GM06990 (cell line): ENCODE results near the gene MSN.

ENCODE experiments used
- DNase-seq: peaks from one replicate; pipeline ENCODE4 v3.0.0-alpha.2; 2011; ENCODE audit not compliant: insufficient read length; ENCODE audit errors: extremely low read depth
- H3K27me3 ChIP-seq: replicated peaks from 2 replicates; pipeline ENCODE4 v1.6.0; 2011; ENCODE audit warnings: low read length; ENCODE audit not compliant: control insufficient read depth, insufficient read depth
- H3K36me3 ChIP-seq: 2 replicates; pipeline ENCODE4 v1.5.1; 2011; ENCODE audit warnings: low read length; ENCODE audit not compliant: control insufficient read depth, insufficient read depth
- H3K4me3 ChIP-seq: replicated peaks from 2 replicates; pipeline ENCODE4 v1.5.1; 2011; ENCODE audit warnings: low read depth, mild to moderate bottlenecking, control low read depth, low read length
- TF ChIP-seq, protein P1 (sequence below): IDR thresholded peaks from 2 replicates; pipeline ENCODE4 v1.5.1; 2011; ENCODE audit warnings: low read length, control low read depth, mild to moderate bottlenecking, inconsistent platforms; ENCODE audit not compliant: insufficient read depth, poor library complexity, severe bottlenecking

MSN gene

GRCh38 chrX:65726715-65727114 lies 59.3 kb downstream of the MSN start:
- H3K27me3 ChIP-seq, result no peaks in the 10 kb centered on the region
- no peak overlapping the region for H3K4me3 ChIP-seq
- TF ChIP-seq, protein P1, sequence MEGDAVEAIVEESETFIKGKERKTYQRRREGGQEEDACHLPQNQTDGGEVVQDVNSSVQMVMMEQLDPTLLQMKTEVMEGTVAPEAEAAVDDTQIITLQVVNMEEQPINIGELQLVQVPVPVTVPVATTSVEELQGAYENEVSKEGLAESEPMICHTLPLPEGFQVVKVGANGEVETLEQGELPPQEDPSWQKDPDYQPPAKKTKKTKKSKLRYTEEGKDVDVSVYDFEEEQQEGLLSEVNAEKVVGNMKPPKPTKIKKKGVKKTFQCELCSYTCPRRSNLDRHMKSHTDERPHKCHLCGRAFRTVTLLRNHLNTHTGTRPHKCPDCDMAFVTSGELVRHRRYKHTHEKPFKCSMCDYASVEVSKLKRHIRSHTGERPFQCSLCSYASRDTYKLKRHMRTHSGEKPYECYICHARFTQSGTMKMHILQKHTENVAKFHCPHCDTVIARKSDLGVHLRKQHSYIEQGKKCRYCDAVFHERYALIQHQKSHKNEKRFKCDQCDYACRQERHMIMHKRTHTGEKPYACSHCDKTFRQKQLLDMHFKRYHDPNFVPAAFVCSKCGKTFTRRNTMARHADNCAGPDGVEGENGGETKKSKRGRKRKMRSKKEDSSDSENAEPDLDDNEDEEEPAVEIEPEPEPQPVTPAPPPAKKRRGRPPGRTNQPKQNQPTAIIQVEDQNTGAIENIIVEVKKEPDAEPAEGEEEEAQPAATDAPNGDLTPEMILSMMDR, result no peak
- DNase-seq, result no peak
- peaks cover 4% of the 10 kb centered on the region; the same call in 1 of the 2 replicates for H3K36me3 ChIP-seq

GRCh38 chrX:65731684-65732289 lies 64.3 kb downstream of the MSN start:
- Histone ChIP-seq H3K4me3 (no peak overlapping the region), H3K27me3 (no peaks in the 10 kb centered on the region), H3K36me3 (peaks cover 4% of the 10 kb centered on the region)
- TF ChIP-seq, protein P1, result no peak
- no peak for DNase-seq

DNA sequence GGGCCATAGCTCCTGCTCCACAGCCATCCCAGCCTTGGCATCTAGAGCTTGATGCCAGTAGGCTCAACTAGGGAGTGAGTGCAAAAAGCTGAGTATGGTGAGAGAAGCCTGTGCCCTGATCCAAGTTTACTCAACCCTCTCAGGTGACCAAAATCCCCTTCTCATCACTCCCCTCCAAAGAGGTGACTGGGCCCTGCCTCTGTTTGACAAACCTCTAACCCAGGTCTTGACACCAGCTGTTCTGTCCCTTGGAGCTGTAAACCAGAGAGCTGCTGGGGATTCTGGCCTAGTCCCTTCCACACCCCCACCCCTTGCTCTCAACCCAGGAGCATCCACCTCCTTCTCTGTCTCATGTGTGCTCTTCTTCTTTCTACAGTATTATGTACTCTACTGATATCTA lies 73.5 kb downstream of the MSN start:
- no peaks in the 10 kb centered on the region for H3K27me3 ChIP-seq
- DNase-seq, result no peak
- TF ChIP-seq, protein P1, result no peak
- H3K4me3 ChIP-seq, result no peak overlapping the region
- peaks cover 5% of the 10 kb centered on the region for H3K36me3 ChIP-seq

DNA sequence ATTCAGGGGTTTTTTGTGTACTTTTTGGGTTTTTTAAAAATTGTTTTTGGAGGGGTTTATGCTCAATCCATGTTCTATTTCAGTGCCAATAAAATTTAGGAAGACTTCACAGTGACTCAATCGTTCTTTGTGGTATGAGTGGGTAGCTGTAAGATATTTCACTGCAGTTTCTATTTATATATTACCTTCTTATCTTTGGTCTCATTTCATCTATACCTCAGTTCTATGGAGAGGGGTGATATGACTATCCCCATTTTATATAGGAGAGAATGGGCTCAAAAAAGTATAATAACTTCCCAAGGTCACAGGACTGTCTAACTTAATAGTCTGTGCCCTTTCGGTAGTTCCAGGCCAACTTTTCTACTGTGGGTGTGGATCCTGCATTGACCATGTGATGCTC lies 74.4 kb downstream of the MSN start:
- no peak overlapping the region for H3K4me3 ChIP-seq
- TF ChIP-seq, protein P1, result no peak
- DNase-seq, result no peak
- H3K36me3 ChIP-seq, result peaks cover 5% of the 10 kb centered on the region
- H3K27me3 ChIP-seq, result no peaks in the 10 kb centered on the region

DNA sequence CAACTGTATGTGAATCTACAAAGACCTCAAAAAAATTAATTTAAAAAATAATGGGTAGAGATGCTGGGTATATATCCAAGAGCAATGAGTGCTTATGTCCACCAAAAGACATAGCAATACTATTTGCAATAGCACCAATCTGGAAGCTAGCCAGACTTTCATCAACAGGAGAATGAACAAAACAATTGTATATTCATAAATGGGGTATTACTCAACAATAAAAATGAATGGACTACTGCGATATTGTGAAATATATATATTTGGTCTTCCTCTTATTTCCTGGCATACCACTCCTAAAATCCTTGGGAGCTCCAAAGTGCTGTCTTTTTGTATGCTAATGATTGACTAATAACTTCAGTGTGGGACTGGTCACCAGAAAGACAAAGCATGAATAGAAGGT lies 77.5 kb downstream of the MSN start:
- no peaks in the 10 kb centered on the region for H3K27me3 ChIP-seq
- TF ChIP-seq, protein P1, result no peak
- no peak overlapping the region for H3K4me3 ChIP-seq
- no peak for DNase-seq
- H3K36me3 ChIP-seq, result no peaks in the 10 kb centered on the region

GRCh38 chrX:65745427-65745826 lies 78.0 kb downstream of the MSN start:
- no peak for DNase-seq
- TF ChIP-seq, protein P1, result no peak
- no peaks in the 10 kb centered on the region for H3K27me3 ChIP-seq
- no peaks in the 10 kb centered on the region for H3K36me3 ChIP-seq
- no peak overlapping the region for H3K4me3 ChIP-seq
